Stimulated activated CD4-positive, alpha-beta T cell treated with anti-CD3 and anti-CD28 coated beads, Interleukin-4, amount 100 ng/mL, for 4 hours (primary cell): ENCODE measurements around the gene PLEKHH1.
"Not testable (repeated sequence)": the region's sequence is repeated elsewhere in the genome, so short reads cannot be mapped to it uniquely, and the experiment has no call there.

ENCODE experiments used
- DNase-seq, 2 experiments: peaks; one replicate each; pipeline ENCODE4 v3.0.0-alpha.2; 2020

The PLEKHH1 gene

GRCh38 chr14:67589204-67589770 is 56.2 kb downstream of the PLEKHH1 start:
- DNase-seq, result no peak

GRCh38 chr14:67593650-67594049 is 60.6 kb downstream of the PLEKHH1 start:
- DNase-seq, result not testable (repeated sequence)

GRCh38 chr14:67595392-67595791 is 62.3 kb downstream of the PLEKHH1 start:
- no peak for DNase-seq

- DNase-seq, result peak; percentile 92 to 93
Measured at GRCh38 chr14:67599698-67600561, 66.8 kb downstream of the PLEKHH1 start, which contains the start of gene PIGH. PIGH (minus strand) TSS chr14:67600268; CDS start chr14:67600203, 65 bp downstream.

GRCh38 chr14:67600562-67600974 is 67.5 kb downstream of the PLEKHH1 start:
- DNase-seq, result not testable (repeated sequence)

GRCh38 chr14:67602076-67602475 is 69.0 kb downstream of the PLEKHH1 start:
- DNase-seq, result no peak

GRCh38 chr14:67602995-67603545 is 70.0 kb downstream of the PLEKHH1 start:
- DNase-seq, result no peak

- DNase-seq, result no peak
Measured at GRCh38 chr14:67607646-67608045, 74.6 kb downstream of the PLEKHH1 start.

GRCh38 chr14:67609642-67610310 is 76.7 kb downstream of the PLEKHH1 start:
- DNase-seq, result no peak

GRCh38 chr14:67610491-67610890 is 77.4 kb downstream of the PLEKHH1 start:
- DNase-seq, result no peak

GRCh38 chr14:67618617-67619063 is 85.5 kb downstream of the PLEKHH1 start:
- no peak for DNase-seq

GRCh38 chr14:67619446-67620216 is 86.5 kb downstream of the PLEKHH1 start, which contains the start of gene ARG2:
ARG2 (plus strand) TSS chr14:67619920; CDS start chr14:67619978, 58 bp downstream.
- DNase-seq, result peak; percentile 95 to 98

GRCh38 chr14:67620217-67620785 is 87.2 kb downstream of the PLEKHH1 start:
- no peak for DNase-seq

- DNase-seq, result no peak
Measured at GRCh38 chr14:67622675-67623074, 89.6 kb downstream of the PLEKHH1 start.

GRCh38 chr14:67623114-67623513 is 90.0 kb downstream of the PLEKHH1 start:
- no peak for DNase-seq

GRCh38 chr14:67626131-67626530 is 93.0 kb downstream of the PLEKHH1 start:
- not testable (repeated sequence) for DNase-seq

GRCh38 chr14:67627519-67627918 is 94.4 kb downstream of the PLEKHH1 start:
- no peak for DNase-seq

- DNase-seq, result no peak
Measured at GRCh38 chr14:67630186-67630585, 97.1 kb downstream of the PLEKHH1 start.

- no peak for DNase-seq
Measured at GRCh38 chr14:67630938-67631337, 97.8 kb downstream of the PLEKHH1 start.

GRCh38 chr14:67633451-67634147 is 100.5 kb downstream of the PLEKHH1 start:
- DNase-seq, result no peak

- DNase-seq, result no peak
Measured at GRCh38 chr14:67636361-67636919, 103.3 kb downstream of the PLEKHH1 start.
